ENCODE data around the gene CENPV.
A peak's percentile ranks its signal among the peaks of the same experiment; 100 is the strongest.
"Not testable (repeated sequence)": the region's sequence is repeated elsewhere in the genome, so short reads cannot be mapped to it uniquely, and the experiment has no call there.

Gene CENPV

GRCh38 chr17:16353317-16354174, at the start of gene CENPV:
CENPV (minus strand) TSS chr17:16353469; CDS start chr17:16353436, 33 bp downstream.
- DNase-seq: peak; percentile 75

GRCh38 chr17:16398270-16399267, 45.3 kb upstream of the CENPV start:
- DNase-seq: peak; percentile 80

- DNase-seq: not testable (repeated sequence)
Observed at GRCh38 chr17:16396693-16397092, 43.4 kb upstream of the CENPV start.

- not testable (repeated sequence) for DNase-seq
Observed at GRCh38 chr17:16395887-16396286, 42.6 kb upstream of the CENPV start.

GRCh38 chr17:16392491-16392890, 39.2 kb upstream of the CENPV start:
- DNase-seq: not testable (repeated sequence)

GRCh38 chr17:16391451-16391850, 38.2 kb upstream of the CENPV start:
- DNase-seq: no peak

- DNase-seq: not testable (repeated sequence)
Observed at GRCh38 chr17:16386126-16386507, 32.8 kb upstream of the CENPV start.

- DNase-seq: no peak
Observed at GRCh38 chr17:16384557-16384956, 31.3 kb upstream of the CENPV start.

GRCh38 chr17:16383772-16384287, 30.6 kb upstream of the CENPV start:
- DNase-seq: no peak

GRCh38 chr17:16383216-16383615, 29.9 kb upstream of the CENPV start:
- no peak for DNase-seq

GRCh38 chr17:16381496-16381820, 28.2 kb upstream of the CENPV start:
- no peak for DNase-seq

GRCh38 chr17:16380640-16381495, 27.6 kb upstream of the CENPV start, which contains the start of gene UBB:
UBB (plus strand) TSS chr17:16381091; CDS start chr17:16381908, 817 bp downstream.
- peak; percentile 97 for DNase-seq

- DNase-seq: no peak
Observed at GRCh38 chr17:16379654-16380053, 26.4 kb upstream of the CENPV start.

GRCh38 chr17:16378636-16379282, 25.5 kb upstream of the CENPV start:
- DNase-seq: no peak

GRCh38 chr17:16377941-16378341, 24.7 kb upstream of the CENPV start:
- no peak for DNase-seq

GRCh38 chr17:16374146-16374938, 21.1 kb upstream of the CENPV start:
- DNase-seq: no peak

GRCh38 chr17:16371742-16372141, 18.5 kb upstream of the CENPV start:
- DNase-seq: no peak

- DNase-seq: no peak
Observed at GRCh38 chr17:16364625-16365024, 11.4 kb upstream of the CENPV start.

- peak; percentile 81 for DNase-seq
Observed at GRCh38 chr17:16363749-16364536, 10.7 kb upstream of the CENPV start.

GRCh38 chr17:16361874-16362273, 8.6 kb upstream of the CENPV start:
- DNase-seq: no peak

Measured in activated CD4-positive, alpha-beta T cell treated with anti-CD3 and anti-CD28 coated beads, Interleukin-10, Interleukin-2, amounts not matched to agents 100 ng/mL and 50 ng/mL, durations not matched to agents 16 hours and 8 hours (primary cell).